ENCODE data around the gene CFAP141. TPM values are rescaled to one million over a fixed set of nuclear protein-coding genes. Genes with fewer than 3 reads are reported as not detected.

The CFAP141 gene
- polyA plus RNA-seq, 3 donors = not detected

DNA sequence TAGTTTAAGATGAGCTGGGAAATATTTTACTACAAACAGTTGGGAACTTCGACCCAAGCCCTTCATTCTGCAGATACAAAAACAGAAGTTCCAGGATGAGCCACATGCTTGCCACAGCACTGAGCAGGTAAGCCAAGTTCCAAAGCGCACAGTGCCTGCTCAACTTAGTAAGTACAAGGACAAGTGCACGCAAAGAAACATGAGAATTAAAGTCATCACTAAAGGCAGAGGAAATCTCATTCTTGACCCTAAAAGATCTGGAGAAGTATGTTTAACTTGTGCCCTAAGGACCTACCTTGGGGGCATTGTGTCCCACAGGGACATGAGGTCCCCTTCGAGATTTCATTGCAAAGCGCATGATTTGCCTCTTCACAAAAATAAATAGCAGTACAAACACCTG lies 13.4 kb upstream of the CFAP141 start:
- H2AFZ ChIP-seq (ENCODE audit: insufficient read depth, low read depth, low read length, poor library complexity, severe bottlenecking) = peak overlapping the region; percentile 91
- no peaks in the 10 kb centered on the region for H3K9me3 Mint-ChIP-seq

DNA sequence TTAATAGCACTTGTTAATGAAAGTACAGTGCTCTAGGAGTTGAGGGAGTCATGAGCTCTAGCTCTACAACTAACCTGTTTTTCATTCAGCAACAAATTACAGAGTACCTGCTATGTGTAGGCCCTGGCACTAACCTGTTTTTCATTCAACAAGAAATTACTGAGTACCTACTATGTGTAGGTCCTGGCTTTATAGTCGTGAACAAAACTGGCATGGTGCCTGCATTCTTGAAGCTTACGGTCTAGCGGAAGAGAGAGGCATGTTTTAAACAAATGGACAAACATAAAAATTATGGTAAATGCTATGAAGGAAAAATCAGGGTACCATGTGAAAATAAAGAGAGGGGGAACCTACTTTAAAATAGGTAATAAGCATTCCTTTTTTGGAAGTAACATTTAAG lies 12.4 kb upstream of the CFAP141 start:
- DNase-seq = no peak
- H3K4me2 ChIP-seq (replicated peaks; ENCODE audit: extremely low read depth, low read length, poor library complexity, severe bottlenecking) = no peak overlapping the region
- peak overlapping the region in 4 of 7 donors; percentile 50 to 100 (median 90) for H3K27ac Mint-ChIP-seq
- peaks cover 31 to 36% of the 10 kb centered on the region in 2 donors for H3K4me1 ChIP-seq (ENCODE audit: control insufficient read depth in 1 of 2, insufficient read depth in 2 of 2, low read length in 2 of 2)
- TF ChIP-seq, protein P1, sequence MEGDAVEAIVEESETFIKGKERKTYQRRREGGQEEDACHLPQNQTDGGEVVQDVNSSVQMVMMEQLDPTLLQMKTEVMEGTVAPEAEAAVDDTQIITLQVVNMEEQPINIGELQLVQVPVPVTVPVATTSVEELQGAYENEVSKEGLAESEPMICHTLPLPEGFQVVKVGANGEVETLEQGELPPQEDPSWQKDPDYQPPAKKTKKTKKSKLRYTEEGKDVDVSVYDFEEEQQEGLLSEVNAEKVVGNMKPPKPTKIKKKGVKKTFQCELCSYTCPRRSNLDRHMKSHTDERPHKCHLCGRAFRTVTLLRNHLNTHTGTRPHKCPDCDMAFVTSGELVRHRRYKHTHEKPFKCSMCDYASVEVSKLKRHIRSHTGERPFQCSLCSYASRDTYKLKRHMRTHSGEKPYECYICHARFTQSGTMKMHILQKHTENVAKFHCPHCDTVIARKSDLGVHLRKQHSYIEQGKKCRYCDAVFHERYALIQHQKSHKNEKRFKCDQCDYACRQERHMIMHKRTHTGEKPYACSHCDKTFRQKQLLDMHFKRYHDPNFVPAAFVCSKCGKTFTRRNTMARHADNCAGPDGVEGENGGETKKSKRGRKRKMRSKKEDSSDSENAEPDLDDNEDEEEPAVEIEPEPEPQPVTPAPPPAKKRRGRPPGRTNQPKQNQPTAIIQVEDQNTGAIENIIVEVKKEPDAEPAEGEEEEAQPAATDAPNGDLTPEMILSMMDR (IDR thresholded peaks at IDR 0.05) = no peak
- H3K9ac ChIP-seq (ENCODE audit: insufficient read depth, low read length, poor library complexity, severe bottlenecking) = no peak overlapping the region
- H3K4me3 Mint-ChIP-seq = no peak overlapping the region
- peaks cover 38% of the 10 kb centered on the region for H4K20me1 ChIP-seq (ENCODE audit: insufficient read depth, low read length)
- peak overlapping the region in 1 of 2 donors; percentile 100 for H3K27ac ChIP-seq (ENCODE audit: low read depth in 1 of 2, low read length in 2 of 2)
- H3K4me1 Mint-ChIP-seq = peaks cover 39% of the 10 kb centered on the region
- H3K36me3 Mint-ChIP-seq = peaks cover 32 to 49% of the 10 kb centered on the region in 2 donors
- no peaks in the 10 kb centered on the region for H3K27me3 ChIP-seq (ENCODE audit: control insufficient read depth in 2 of 2, insufficient read depth in 2 of 2, low read length in 2 of 2)
- H3K9me3 ChIP-seq (replicated peaks in 1 of 2; ENCODE audit: control insufficient read depth in 1 of 2, insufficient read depth in 1 of 2, low read length in 2 of 2) = no peaks in the 10 kb centered on the region
- peak overlapping the region in 1 of 3 experiments; percentile 92 for H3K4me3 ChIP-seq (replicated peaks in 1 of 3; ENCODE audit: low read depth in 2 of 3, low read length in 3 of 3)
- peaks cover 92% of the 10 kb centered on the region for H3K79me2 ChIP-seq (ENCODE audit: insufficient read depth, low read length)
- no peaks in the 10 kb centered on the region for H3K9me3 Mint-ChIP-seq
- 89% methylated on average over 3 of the region's 3 CpGs for WGBS (ENCODE audit: insufficient coverage)
- H2AFZ ChIP-seq (ENCODE audit: insufficient read depth, low read depth, low read length, poor library complexity, severe bottlenecking) = no peak overlapping the region
- intact Hi-C loops (cut with micrococcal nuclease) = loop anchor here in 1 of 2 donors (5.0 kb wide), 1 partner anchor 36 kb away; no protein-coding TSS in a partner anchor
- H3K36me3 ChIP-seq (replicated peaks in 1 of 2; ENCODE audit: control insufficient read depth in 1 of 2, insufficient read depth in 2 of 2, low read length in 2 of 2) = peaks cover 19 to 38% of the 10 kb centered on the region in 2 donors
- H3K27me3 Mint-ChIP-seq (ENCODE audit: low read depth in 3 of 3) = peaks cover 0 to 5% (median 3%) of the 10 kb centered on the region in 3 donors

More for the DNA sequence above, 13.4 kb upstream of the CFAP141 start:
- Mint-ChIP-seq H3K27ac (peak overlapping the region; percentile 99 to 100 (median 99)), H3K27me3 (ENCODE audit: low read depth in 3 of 3) (peaks cover 0 to 5% (median 3%) of the 10 kb centered on the region in 3 donors), H3K4me3 (peak overlapping the region; percentile 82 to 97), H3K36me3 (peaks cover 24 to 39% of the 10 kb centered on the region in 2 donors), H3K4me1 (peaks cover 46% of the 10 kb centered on the region)
- Histone ChIP-seq H4K20me1 (ENCODE audit: insufficient read depth, low read length) (peaks cover 37% of the 10 kb centered on the region), H3K9ac (ENCODE audit: insufficient read depth, low read length, poor library complexity, severe bottlenecking) (peak overlapping the region; percentile 99), H3K4me2 (replicated peaks; ENCODE audit: extremely low read depth, low read length, poor library complexity, severe bottlenecking) (peak overlapping the region; percentile 91), H3K79me2 (ENCODE audit: insufficient read depth, low read length) (peaks cover 96% of the 10 kb centered on the region), H3K9me3 (replicated peaks in 1 of 2; ENCODE audit: control insufficient read depth in 1 of 2, insufficient read depth in 1 of 2, low read length in 2 of 2) (no peaks in the 10 kb centered on the region), H3K4me1 (ENCODE audit: control insufficient read depth in 1 of 2, insufficient read depth in 2 of 2, low read length in 2 of 2) (peaks cover 31 to 36% of the 10 kb centered on the region in 2 donors), H3K27ac (ENCODE audit: low read depth in 1 of 2, low read length in 2 of 2) (peak overlapping the region; percentile 100), H3K27me3 (ENCODE audit: control insufficient read depth in 2 of 2, insufficient read depth in 2 of 2, low read length in 2 of 2) (no peaks in the 10 kb centered on the region), H3K36me3 (replicated peaks in 1 of 2; ENCODE audit: control insufficient read depth in 1 of 2, insufficient read depth in 2 of 2, low read length in 2 of 2) (peaks cover 10 to 31% of the 10 kb centered on the region in 2 donors), H3K4me3 (replicated peaks in 1 of 3; ENCODE audit: low read depth in 2 of 3, low read length in 3 of 3) (peak overlapping the region; percentile 82 to 97 (median 92))
- intact Hi-C loops (cut with micrococcal nuclease) = loop anchor here in 1 of 2 donors (5.0 kb wide), 1 partner anchor 37 kb away; no protein-coding TSS in a partner anchor
- DNase-seq = peak; percentile 7 to 59 (median 56)
- 22% methylated on average over 2 of the region's 5 CpGs for WGBS (ENCODE audit: insufficient coverage)
- TF ChIP-seq, protein P1 (IDR thresholded peaks at IDR 0.05) = no peak

Measured in CD14-positive monocyte (primary cell).